GM19239 (cell line): ENCODE results near the gene FXYD2.
A peak's percentile ranks its signal among the peaks of the same experiment; 100 is the strongest.
"Not testable (repeated sequence)": the region's sequence is repeated elsewhere in the genome, so short reads cannot be mapped to it uniquely, and the experiment has no call there.

Source experiments
- DNase-seq: peaks from one replicate; pipeline ENCODE4 v3.0.0; 2011; ENCODE audit warnings: low spot score; ENCODE audit not compliant: insufficient read length
- FAIRE-seq: peaks from 2 replicates; lab custom pipeline; 2011; peaks lifted over from hg19 to GRCh38; lab: Jason Lieb, UNC

The FXYD2 gene

DNA sequence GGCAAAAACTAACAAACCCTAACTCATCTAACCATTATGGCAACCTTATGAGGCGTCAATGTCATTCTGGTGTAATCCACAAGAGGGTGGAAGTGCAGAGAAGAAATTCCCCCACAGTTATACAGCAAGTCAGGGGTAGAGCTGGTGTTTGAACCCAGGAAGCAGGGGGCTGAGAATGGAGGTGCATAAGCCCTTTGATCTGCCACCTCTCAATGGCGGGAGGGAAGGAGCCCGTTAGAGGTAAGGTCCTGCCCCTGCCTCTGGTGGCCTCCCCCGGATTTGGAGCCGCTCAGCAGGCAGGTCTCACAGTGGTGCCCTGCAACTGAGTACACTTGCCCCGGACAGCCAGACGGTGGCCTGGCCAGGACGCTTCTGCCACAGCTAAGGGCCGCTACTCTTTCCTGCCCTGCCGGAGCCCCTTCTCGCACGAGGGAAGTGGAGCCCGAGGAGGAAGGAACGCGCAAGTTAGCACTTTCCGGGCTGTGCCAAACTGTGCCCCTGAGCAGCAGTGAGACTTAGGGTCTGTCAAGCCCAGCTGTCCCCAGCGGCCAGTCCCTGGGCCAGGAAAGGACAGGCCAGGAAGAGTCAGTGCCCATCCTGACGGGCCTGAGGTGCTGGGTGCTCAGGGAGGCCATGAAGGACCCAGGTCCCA is 1.1 kb downstream of the FXYD2 start:
- DNase-seq (no peak), FAIRE-seq (peak; percentile 75)

- FAIRE-seq (no peak), DNase-seq (no peak)
Measured at GRCh38 chr11:117822074-117823033, 2.2 kb downstream of the FXYD2 start.

DNA sequence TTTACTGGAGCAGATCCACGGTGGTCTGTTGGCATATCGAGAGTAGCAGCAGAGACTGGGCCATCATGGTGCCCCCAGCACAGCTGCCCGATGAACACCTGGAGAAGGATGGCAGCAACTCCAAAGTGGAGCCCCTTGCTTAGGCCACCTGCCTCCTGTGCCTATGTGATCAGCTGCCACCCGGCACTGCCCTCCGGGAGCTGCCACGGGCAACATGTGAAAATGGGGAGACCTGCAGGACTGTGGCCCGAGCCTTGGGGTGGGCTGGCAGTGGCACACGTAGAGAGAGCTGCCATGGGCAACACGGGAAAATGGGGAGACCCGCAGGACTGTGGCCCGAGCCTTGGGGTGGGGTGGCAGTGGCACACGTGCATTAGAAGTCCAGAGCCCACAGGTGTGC is 3.1 kb downstream of the FXYD2 start:
- FAIRE-seq (no peak), DNase-seq (no peak)

- DNase-seq (no peak), FAIRE-seq (no peak)
Measured at GRCh38 chr11:117820516-117820915, 4.0 kb downstream of the FXYD2 start.

- DNase-seq (no peak), FAIRE-seq (no peak)
Measured at GRCh38 chr11:117820071-117820470, 4.5 kb downstream of the FXYD2 start.

GRCh38 chr11:117819096-117820040 is 5.2 kb downstream of the FXYD2 start:
- FAIRE-seq (peak; percentile 67), DNase-seq (no peak)

- DNase-seq (no peak), FAIRE-seq (no peak)
Measured at GRCh38 chr11:117818041-117818873, 6.3 kb downstream of the FXYD2 start.

GRCh38 chr11:117817368-117818040 is 7.0 kb downstream of the FXYD2 start:
- peak; percentile 99 for FAIRE-seq

GRCh38 chr11:117816846-117817367 is 7.6 kb downstream of the FXYD2 start:
- no peak for FAIRE-seq
- no peak for DNase-seq

More at GRCh38 chr11:117817368-117818040, 7.0 kb downstream of the FXYD2 start:
- DNase-seq: no peak

DNA sequence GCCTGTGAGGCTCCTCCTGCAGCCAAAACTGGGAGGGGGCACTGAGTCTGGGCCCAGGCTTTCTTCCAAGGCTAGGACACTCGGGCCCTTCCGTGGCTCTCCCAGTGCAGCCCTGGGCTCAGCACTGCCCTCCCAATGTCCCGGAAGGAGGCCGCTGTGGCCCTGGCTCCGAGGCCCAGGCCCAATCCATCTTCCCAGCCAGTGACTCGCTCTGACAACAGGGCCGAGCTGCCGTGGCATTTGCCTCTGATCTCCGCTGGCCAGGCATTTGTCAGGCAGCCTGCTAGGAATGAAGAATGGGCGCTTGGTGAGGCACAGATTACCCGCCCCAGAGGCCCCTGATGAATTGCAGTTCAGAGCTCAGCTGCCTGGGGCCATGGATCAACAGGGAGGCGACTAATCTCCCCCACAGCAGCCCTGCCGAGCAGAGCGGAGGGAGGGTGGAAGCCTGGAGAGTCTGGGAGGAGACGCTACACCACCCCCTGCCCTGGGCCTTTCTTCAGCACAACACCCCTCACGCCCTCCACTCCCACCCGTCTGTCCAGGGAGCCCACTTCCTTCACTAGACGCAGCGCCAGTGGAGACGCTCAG is 8.3 kb downstream of the FXYD2 start:
- no peak for FAIRE-seq

GRCh38 chr11:117815262-117815803 is 9.2 kb downstream of the FXYD2 start:
- FAIRE-seq (no peak), DNase-seq (no peak)

More for the DNA sequence above, 8.3 kb downstream of the FXYD2 start:
- no peak for DNase-seq

- FAIRE-seq: peak; percentile 99
- no peak for DNase-seq
Measured at GRCh38 chr11:117814766-117815261, 9.7 kb downstream of the FXYD2 start.

- DNase-seq: no peak
- FAIRE-seq: no peak
Measured at GRCh38 chr11:117814204-117814765, 10.3 kb downstream of the FXYD2 start.

DNA sequence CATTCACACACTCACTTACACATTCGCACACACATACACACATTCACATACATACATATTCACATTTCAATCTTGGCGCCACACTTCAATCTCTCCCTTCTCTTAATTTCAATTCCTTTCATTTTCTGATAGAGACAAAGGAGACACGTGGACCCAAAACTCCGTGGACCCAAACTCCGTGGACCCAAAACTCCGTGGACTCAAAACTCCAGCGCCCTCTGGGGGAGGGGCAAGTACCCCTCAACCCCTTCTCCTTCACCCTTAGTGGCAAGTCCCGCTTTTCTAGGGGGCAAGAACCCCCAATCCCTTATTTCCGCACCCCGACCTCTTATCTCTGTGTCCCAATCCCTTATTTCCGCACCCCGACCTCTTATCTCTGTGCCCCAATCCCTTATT is 14.5 kb downstream of the FXYD2 start:
- not testable (repeated sequence) for DNase-seq, FAIRE-seq

DNA sequence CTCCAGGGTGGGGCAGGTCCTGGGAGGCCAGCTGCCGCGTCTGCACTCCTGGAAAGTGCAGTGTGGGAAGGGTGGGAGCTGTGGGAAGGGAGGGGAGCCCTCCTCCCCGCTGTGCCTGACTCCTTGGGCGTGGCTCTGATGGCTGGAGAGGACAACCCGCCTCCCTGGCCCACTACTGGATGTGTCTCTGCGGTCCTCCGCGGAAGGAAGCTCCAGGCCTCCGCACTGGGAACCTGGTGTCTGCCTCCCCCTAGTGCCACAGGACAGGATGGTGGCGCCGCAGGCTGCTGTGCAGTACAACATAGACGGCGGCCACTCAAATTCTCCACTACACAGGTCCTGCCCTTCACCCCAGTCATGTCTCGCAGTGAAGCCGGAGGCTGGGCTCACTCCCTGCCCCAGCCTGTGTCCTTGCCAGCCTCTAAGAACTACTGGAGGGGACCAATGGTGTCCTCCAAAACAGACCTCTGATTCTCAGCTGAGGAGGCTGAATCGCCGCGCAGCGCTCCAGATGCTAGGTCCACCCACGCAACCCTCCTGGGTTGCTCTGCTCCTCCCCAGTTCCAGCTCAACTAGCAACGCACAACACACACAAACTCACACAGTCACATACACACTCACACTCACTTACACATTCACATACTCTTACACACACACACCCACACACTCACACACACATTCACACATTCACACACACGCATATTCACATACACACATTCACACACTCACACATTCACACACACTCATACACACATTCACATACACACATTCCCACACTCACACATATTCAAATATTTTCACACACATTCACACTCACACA is 15.1 kb downstream of the FXYD2 start:
- FAIRE-seq: peak; percentile 68

DNA sequence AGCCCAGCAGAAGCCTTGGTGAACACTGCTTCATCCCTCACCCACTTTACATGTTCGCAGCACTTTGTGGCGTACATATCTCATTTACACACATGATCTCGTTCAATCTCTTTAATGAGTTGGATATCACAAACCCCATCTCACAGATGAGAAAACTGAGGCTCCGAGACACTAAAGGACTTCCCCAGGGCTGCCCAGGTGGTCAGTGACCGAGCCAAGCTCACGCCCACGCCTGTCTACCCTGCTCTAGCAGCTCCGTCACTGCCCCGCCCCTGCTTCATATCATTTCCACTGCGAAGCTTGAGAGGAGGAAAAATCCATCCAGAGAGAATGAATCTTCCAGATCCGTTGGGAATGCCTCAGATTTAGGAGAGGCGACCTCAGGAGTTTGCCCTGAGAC is 15.8 kb downstream of the FXYD2 start:
- DNase-seq (no peak), FAIRE-seq (no peak)

More for the DNA sequence above, 15.1 kb downstream of the FXYD2 start:
- DNase-seq: no peak
